AG09319 (cell line): Measurements from ENCODE around the gene AXL.

Experiments
- DNase-seq: peaks from one replicate; pipeline ENCODE4 v3.0.0-alpha.2; 2010; ENCODE audit warnings: low read depth; ENCODE audit errors: extremely low read depth
- CTCF ChIP-seq: IDR thresholded peaks from 2 replicates; pipeline ENCODE4 v1.5.1; 2011; ENCODE audit warnings: low read depth, mild to moderate bottlenecking, inconsistent platforms, low read length, moderate library complexity

Gene AXL

DNA sequence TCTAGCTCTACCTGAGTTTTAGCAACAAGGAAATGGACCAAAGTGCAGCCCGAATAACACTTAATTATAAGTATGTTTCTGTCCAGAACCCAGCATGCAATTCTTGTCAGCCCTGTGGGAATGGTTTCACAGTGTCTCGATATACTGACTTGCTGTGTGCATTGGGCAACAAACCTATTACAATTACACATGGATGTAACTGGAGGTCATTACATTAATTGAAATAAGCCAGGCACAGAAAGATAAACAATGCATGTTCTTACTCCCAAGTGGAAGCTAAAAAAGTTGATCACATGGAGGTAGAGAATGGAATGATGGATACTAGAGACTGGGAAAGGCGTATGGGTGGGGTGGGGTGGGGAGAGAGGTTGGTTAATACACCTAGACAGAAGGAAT lies 31.1 kb upstream of the AXL start:
- DNase-seq = no peak
- TF ChIP-seq CTCF = no peak

DNA sequence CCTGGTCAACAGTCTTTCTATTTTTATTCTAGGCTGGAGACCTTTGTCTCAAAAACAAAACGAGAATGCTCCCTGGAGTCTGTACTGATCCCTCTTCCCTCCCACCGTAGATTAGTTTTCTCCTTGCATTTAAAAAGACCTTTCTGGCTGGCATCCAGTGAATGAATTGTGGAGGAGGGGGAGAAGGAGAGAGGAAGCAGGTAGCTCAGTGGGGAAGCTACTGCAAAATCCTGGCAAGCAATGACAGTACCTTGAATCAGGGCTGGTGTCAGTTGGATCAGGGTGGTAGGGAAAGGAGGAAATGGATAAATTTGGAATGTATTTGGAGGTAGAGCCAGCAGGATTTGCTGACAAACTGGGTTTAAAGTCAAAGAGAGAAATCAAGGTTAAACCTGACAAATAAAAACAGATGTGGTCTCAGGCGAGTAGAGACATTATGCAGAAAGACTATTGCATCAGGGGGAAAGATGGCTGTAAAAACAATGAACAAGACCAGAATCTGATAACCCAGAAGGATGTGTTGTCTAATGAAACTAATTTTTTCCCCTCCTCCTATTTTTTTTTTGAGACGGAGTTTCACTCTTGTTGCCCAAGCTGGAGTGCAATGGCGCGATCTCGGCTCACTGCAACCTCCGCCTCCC lies 29.5 kb upstream of the AXL start:
- no peak for TF ChIP-seq CTCF
- no peak for DNase-seq

DNA sequence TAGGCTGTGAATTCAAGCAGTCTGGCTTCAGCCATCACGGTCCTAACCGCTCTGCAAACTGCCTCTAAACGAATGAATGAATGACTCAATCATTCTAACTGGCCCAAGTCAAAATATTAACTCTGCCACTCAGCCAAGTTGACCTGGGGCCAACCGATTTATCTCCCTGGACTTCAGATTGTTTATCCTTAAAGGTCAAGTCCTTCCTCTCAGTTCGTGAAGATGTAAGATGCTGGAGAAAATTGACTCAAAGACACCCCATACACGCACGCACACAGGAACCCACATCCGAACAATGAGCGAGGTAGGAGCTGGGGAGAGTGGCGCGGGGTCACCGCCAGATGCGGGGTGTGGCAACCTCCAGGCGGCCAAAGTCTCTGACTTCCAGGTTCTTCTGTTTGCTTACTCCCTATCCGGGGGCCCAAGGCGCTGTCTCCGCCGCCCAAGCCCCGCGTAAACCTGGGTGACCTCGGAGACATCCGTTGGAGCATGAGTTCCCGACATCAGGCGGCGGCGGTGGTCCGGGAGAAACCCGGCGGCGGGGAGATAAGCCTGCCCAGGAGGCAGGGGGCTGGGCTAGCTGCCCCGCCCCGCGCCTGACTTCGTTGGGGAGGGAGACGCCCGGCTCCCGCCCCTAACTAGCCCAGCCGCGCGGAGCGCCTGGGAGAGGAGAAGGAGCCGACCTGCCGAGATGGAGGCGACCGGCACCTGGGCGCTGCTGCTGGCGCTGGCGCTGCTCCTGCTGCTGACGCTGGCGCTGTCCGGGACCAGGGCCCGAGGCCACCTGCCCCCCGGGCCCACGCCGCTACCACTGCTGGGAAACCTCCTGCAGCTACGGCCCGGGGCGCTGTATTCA lies 26.2 kb upstream of the AXL start, which contains the start of gene CYP2S1:
TSS of gene CYP2S1 (plus strand) at position 646 of the 856 bp plus-strand sequence. CDS start at position 692, 46 bp downstream.
- TF ChIP-seq CTCF = no peak
- no peak for DNase-seq

GRCh38 chr19:41193430-41194156 lies 25.4 kb upstream of the AXL start:
- no peak for DNase-seq
- TF ChIP-seq CTCF = no peak

DNA sequence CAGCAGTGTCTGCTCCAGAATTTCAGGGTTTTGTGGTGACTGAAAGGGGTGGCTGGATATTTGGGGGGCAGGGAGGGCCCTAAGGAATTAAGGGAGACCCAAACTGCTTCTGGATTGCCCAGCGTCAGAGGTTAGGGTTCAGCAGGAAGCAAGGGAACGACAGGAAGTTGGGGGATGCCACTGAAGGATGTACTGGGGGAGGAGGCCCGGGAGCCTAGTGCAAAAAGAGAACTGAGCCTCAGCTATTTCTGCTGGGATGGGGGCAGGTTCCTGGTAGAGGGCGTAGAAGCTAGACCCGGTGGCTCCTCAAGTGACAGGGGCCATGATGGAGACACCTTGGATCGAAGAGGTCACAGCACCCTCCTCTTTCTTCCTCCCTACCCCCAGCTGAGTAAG lies 24.9 kb upstream of the AXL start:
- TF ChIP-seq CTCF = no peak
- DNase-seq = no peak

DNA sequence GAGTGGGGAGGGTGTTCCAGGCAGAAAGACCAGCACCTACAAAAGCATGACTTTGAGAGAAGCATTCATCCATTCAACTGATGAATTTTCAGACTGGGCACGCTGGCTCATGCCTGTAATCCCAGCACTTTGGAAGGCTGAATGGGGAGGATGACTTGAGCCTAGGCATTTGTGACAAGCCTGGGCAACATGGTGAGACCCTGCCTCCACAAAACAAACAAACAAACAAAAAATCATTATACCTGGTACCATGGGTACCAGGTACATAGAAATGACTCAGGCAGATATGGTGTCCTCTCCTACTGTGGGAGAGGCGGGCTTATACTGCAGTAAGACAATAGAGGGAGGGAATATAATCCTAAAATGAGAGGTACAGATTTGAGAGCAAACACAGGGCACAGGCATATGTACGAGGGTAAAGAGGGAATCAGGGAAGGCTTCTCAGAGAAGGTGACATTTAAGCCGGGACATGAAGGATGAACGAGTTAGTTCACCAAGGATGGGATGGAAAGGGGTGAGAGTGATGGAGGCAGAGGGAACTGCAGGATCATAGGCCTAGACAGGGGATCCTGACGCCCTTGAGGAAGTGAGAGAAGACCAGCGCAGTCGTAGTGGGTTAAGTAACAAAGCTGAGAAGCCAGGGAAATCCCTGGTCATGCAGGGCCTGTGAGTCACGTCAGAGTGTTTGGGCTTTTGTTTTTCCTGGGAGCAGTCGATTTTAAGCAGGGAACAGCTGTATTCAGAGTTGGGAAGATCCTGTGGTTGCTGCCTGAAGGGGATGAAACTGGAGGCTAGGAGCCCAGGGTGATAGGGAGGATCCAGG lies 23.1 kb upstream of the AXL start:
- no peak for DNase-seq
- TF ChIP-seq CTCF = no peak
